ENCODE results near the gene GPRASP2.

The GPRASP2 gene

GRCh38 chrX:102745857-102746584 lies 33.8 kb downstream of the GPRASP2 start:
- no peak for DNase-seq

GRCh38 chrX:102765217-102765616 lies 53.0 kb downstream of the GPRASP2 start:
- DNase-seq = no peak

GRCh38 chrX:102765809-102766208 lies 53.6 kb downstream of the GPRASP2 start:
- no peak for DNase-seq

GRCh38 chrX:102767287-102767686 lies 55.0 kb downstream of the GPRASP2 start:
- DNase-seq = no peak

Data from CD4-positive, alpha-beta T cell treated with Interferon gamma for 1 hour (primary cell).